ENCODE results near the gene SUMO1. TPM values are rescaled to one million over a fixed set of nuclear protein-coding genes. Genes with fewer than 3 reads are reported as not detected.
"Not testable (repeated sequence)": the region's sequence is repeated elsewhere in the genome, so short reads cannot be mapped to it uniquely, and the experiment has no call there.

Gene SUMO1
- total RNA-seq (2014; rRNA removed; shearing (Covaris generic)) = 133 and 145 TPM in 2 replicates
- 81.0 and 91.4 TPM in 2 replicates for polyA plus RNA-seq (2015; cell fraction: cytosol; rRNA removed)
- polyA plus RNA-seq (2015; cell fraction: nucleus; rRNA removed) = 19.9 and 25.6 TPM in 2 replicates

DNA sequence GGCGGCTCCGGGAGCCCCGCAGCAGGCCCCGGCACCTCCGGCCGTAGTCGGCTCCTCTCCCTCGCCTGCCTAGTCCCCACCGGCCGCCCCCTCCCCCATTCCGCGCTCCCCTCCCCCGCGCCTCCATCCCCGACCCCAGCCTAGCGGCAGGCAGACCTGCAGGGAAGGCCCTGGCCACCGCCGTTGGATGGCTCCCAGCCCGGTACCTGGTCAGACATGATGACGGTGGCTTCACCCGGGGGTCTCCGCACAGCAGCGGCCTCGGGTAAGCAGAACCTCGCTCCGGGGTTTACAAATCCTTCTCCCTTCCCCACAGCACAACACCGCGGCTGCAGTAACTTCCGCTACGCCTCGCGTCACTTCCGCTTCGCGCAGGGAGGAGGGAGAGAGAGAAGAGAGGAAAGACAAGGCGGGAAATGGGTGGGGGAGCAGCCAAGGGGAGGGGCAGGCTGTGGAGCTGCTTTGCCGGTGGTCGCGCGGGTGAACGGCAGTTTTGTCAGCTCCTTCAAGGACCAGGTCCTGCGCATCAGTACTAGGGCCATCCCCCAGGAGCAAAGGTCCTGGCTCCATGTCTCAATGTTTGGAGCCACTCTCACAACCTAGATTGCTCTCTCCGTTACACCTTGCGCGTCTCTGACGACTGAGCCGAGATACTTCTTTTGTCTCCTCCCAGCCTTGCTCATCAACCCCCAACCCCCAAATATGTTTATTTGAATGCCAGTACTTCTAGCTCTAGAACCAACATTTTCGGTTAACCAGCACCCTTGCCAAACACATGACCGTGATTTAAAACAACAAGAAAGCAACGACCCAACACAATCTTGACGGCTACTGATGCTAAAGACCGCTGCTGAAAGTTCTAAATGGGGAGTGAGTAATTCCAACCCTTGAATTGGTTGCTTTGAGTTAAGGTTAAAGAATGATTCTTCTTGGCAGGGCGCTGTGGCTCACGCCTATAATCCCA, at the start of gene SUMO1:
TSS of gene SUMO1 (minus strand) at position 364 of the 964 bp plus-strand sequence. CDS start at position 218, 146 bp downstream.
- DNase-seq (ENCODE audit: low read depth, low spot score) = peak; percentile 90
- in situ Hi-C loops (cut with HindIII; ENCODE audit: low pct_unique_long_range_greater_than_20kb, low sequenced_read_pairs) = no loop called here

DNA sequence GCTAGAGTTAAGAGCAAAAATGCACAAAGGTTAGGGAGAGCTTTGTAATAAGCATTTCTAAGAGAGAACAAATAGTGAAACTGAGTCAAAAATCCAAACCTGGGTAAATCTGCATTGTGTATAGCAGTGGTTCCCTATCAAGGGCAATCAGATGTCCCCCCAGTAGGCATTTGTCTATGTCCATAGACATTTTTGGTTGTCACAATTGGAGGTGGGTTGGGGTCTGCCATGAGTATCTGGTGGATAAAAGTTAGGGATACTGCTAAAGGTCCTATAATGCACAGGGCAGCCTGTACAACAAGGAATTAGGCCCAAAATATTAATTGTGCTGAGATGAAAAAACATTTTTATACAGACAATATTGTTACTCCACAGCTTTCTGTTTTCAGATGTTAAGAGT, 48.2 kb upstream of the SUMO1 start:
- in situ Hi-C loops (cut with HindIII; ENCODE audit: low pct_unique_long_range_greater_than_20kb, low sequenced_read_pairs) = no loop called here
- no peak for DNase-seq (ENCODE audit: low read depth, low spot score)

DNA sequence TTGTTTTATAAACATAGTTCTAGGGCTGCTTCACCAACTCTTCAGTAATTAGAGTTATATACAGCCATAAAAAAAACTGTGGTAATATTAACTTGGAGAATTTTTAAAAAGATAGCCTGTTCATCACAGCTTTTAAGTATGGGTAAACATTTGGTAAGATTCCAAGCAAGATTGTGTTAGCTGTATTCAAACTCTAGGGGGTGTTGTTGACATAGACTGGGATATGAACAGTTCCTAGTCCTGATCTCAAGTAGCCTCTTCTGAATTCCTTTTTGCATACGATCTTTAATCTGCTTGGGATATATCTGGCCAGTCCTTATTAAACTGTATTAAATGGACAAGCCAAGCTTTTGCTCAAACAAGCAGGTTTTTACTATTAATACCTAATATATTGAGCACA, 40.5 kb upstream of the SUMO1 start:
- DNase-seq (ENCODE audit: low read depth, low spot score) = peak; percentile 67
- in situ Hi-C loops (cut with HindIII; ENCODE audit: low pct_unique_long_range_greater_than_20kb, low sequenced_read_pairs) = no loop called here

DNA sequence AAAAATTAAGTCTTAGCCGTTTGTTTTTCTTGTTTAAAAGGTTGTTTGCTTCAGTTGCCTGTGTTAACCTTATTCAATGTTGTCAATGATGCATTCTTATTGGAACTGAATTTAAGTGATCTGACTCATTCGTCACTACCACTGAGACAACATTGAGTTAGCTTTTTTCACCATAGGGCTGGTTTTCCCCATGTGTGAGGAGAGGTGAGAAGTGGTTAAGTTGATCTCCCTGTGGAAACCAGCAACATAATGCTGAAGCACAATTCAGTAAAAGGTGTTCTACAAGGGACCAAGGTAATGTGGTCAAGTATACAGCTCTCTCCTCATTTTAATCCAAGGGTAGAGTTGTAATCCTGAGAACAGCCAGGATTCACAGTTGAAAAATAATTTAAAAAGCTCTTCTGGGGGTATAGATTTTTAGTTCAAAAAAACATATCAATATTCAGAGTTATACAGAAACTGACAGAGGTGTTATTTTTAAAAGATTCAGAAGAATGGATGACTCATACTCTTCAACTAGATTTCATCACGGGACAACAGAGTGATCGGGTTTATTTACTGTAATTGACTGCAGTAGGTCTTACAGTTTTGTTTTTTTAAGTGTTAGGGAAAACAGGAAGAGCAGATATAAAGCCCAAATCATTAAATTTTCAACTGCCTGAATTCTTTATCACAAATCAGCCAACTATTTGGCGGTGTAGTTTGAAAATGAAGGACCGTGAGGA, 39.8 kb upstream of the SUMO1 start:
- peak; percentile 28 for DNase-seq (ENCODE audit: low read depth, low spot score)
- in situ Hi-C loops (cut with HindIII; ENCODE audit: low pct_unique_long_range_greater_than_20kb, low sequenced_read_pairs) = no loop called here

DNA sequence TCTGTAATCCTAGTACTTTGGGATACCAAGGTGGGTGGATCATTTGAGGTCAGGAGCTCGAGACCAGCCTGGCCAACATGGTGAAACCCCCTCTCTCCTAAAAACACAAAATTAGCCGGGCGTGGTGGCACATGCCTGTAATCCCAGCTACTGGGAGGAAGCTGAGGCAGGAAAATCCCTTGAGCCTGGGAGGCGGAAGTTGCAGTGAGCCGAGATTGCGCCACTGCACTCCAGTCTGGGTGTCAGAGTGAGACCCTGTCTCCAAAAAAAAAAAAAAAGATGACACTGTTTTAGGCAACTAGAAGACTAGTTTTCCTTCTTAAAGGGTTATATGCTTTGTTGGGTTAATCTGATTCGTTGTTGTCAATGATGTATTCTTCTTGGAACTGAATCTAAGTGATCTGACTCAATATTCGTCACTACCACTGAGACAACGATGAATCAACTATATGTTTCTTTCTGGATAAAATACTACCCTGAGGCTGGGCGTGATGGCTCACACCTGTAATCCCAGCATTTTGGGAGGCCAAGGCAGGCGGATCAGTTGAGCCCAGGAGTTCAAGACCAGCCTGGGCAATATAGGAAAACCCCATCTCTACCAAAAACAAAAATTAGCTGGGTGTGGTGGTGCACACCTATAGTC, 37.8 kb upstream of the SUMO1 start:
- DNase-seq (ENCODE audit: low read depth, low spot score); in situ Hi-C loops (cut with HindIII; ENCODE audit: low pct_unique_long_range_greater_than_20kb, low sequenced_read_pairs): not testable (repeated sequence)

DNA sequence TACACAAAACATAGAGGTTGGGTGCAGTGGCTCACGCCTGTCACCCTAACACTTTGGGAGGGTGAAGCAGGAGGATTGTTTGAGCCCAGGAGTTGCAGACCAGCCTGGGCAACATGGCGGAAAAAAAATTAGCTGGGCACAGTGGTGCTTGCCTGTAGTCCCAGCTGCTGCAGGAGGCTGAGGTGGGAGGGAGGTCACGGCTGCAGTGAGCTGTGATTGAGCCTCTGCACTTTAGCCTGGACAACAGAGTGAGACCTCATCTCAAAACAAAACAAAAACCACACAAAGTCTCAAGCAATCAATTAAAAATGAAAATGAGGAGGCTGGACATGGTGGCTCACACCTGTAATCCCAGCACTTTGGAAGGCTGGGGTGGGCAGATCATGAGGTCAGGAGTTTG, 32.1 kb upstream of the SUMO1 start:
- DNase-seq (ENCODE audit: low read depth, low spot score) = no peak
- in situ Hi-C loops (cut with HindIII; ENCODE audit: low pct_unique_long_range_greater_than_20kb, low sequenced_read_pairs) = no loop called here

DNA sequence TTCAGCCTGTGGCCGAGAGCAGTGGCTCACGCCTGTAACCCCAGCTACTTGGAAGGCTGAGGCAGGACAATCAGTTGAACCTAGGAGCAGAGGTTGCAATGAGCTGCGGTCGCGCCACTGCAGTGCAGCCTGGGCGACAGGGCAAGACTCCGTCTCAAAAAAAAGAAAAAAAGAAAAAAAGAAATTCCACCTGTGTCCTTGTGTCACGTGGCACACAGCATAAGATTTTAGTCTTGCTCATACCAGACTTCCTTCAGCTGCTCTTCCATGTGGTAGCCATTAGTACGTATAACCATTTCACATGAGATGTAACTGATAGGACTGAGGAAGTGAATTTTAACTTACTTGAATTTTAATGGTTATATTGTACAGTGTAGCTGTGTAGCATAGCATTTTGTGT, 31.2 kb upstream of the SUMO1 start:
- in situ Hi-C loops (cut with HindIII; ENCODE audit: low pct_unique_long_range_greater_than_20kb, low sequenced_read_pairs) = no loop called here
- DNase-seq (ENCODE audit: low read depth, low spot score) = no peak

DNA sequence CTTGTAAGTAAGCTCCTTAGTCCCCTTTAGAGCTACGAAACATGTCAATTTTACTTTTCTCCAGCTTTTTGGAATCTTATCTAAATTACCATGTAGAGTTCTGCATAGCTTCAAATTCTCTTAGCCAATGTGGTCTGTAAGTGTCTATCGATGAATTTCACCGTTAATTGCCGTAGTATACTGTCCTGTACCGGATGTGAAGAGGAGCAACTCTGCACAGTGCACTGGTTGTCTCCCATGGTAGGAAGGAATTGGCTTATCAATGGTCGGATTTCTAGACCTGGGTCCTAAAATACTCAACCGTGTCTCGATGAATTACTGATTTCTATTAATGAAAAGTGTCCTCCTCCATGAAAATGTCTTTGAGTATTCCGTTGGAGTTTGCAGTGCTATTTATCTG, 29.1 kb upstream of the SUMO1 start:
- no peak for DNase-seq (ENCODE audit: low read depth, low spot score)
- in situ Hi-C loops (cut with HindIII; ENCODE audit: low pct_unique_long_range_greater_than_20kb, low sequenced_read_pairs) = no loop called here

DNA sequence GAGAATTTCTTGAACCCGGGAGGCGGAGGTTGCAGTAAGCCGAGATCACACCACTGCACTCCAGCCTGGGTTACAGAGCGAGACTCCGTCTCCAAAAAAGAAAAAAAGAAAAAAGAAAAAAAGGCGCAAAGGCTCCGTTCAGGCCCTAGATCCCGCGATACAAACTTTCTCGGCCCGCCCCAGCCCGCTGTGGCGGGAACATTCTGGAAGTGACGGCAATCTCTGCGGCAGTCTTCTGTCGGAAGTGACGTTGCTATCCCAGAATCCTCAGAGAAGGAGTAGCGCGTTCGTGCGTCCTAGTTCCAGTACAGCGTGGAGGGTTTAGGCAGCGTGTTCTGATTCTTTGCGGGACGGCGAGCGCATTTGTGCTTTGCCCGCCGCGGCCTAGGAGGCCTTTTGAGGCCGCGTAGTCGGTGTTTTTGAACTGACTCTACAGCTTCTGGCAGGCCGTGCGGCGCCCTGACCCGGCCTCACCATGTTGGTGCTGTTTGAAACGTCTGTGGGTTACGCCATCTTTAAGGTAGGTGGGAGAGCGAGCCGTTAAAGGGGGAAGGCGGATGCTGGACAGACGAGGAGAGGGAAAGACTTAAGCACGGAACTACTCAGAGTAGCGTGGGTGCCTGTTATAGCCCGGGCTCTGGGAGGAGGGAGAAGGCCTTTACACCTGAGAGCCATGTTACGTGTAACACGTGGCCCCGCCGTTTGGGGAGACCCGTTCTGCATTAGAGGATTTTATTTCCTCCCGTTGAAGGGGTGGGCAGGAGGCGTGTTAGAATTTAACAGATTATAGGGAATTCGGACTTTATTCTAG, 27.3 kb upstream of the SUMO1 start, which contains the start of gene NOP58:
TSS of gene NOP58 (plus strand) at position 297 of the 811 bp plus-strand sequence. CDS start at position 476, 179 bp downstream.
- in situ Hi-C loops (cut with HindIII; ENCODE audit: low pct_unique_long_range_greater_than_20kb, low sequenced_read_pairs) = no loop called here
- DNase-seq (ENCODE audit: low read depth, low spot score) = peak; percentile 96

DNA sequence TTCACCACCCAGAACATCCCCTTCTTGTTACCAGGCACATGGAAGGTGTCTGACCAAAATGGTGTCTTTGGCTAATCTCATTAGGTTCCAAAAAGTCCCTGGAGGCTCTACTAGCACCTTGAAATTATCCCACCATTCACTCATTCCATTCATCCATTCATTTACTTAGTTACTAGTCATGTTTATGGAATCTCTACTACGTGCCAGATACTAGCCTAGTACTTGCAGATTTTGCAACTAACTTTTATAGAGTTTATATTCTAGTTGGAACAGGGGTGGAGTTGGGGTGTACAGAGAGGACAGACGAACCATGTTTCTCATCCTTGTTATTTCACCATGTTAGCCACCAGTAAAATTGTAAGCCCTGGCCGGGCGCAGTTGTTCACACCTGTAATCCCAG, 23.1 kb upstream of the SUMO1 start:
- no peak for DNase-seq (ENCODE audit: low read depth, low spot score)
- in situ Hi-C loops (cut with HindIII; ENCODE audit: low pct_unique_long_range_greater_than_20kb, low sequenced_read_pairs) = no loop called here

DNA sequence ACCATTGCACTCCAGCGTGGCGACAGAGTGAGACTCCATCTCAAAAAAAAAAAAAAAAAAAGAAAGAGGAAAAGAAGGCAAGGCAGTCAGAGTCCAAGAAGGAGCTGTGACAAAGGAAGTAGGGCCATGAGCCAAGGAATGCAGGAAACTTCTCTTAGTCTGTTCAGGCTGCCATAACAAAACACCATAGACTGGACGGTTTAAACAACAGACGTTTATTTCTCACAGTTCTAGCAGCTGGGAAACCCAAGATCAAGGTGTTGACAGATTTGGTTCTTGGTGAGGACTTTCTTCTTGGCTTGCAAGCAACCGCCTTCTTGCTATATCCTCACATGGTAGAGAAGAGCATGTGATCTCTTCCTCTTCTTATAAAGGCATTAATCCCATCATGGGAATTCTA, 13.1 kb upstream of the SUMO1 start:
- DNase-seq (ENCODE audit: low read depth, low spot score) = no peak
- in situ Hi-C loops (cut with HindIII; ENCODE audit: low pct_unique_long_range_greater_than_20kb, low sequenced_read_pairs) = no loop called here

DNA sequence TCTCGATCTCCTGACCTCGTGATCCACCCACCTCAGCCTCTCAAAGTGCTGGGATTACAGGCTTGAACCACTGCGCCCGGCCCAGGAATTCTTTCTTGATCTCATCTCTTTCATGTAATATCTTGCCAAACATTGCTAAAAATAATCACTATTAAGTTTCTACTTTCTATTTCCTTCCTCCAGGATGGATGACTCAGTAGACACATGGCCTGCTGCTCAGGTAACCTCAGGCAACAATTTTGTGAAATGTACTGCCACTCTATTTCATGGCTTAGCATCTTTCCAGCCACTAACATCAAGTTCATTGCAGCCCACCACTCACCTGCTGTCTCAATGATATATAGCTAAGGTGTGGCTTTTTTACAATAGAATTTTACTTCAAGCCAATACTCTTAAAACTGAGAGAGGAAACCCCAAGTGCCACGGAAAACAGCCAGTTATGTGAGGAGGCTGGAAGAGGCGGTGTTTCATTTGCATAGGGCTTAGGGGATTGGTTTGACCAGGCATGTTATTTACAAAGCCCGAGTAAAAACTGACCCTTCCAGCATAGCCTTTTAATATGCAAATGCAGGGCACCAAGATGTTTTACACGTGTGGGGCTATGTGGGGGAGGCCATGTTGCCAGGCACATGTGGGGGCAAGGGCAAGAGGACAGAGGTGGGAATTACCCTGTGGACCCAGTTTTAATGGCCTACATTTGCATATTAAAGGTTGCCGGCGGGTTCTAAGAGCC, 11.3 kb upstream of the SUMO1 start:
- no peak for DNase-seq (ENCODE audit: low read depth, low spot score)
- in situ Hi-C loops (cut with HindIII; ENCODE audit: low pct_unique_long_range_greater_than_20kb, low sequenced_read_pairs) = no loop called here

DNA sequence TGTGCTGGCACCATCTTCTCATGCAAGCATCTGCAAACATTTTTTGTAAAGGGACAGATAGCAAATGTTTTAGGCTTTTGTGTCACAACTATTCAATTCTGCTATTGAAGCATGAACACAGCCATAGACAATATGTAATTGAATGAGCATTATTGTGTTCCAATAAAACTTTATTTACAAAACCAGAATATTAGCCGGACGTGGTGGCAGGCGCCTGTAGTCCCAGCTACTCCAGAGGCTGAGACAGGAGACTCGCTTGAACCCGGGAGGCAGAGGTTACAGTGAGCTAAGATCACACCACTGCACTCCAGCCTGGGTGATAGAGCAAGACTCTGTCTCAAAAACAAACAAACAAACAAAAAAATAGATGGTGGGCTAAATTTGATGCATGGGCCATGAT, 9.3 kb upstream of the SUMO1 start:
- in situ Hi-C loops (cut with HindIII; ENCODE audit: low pct_unique_long_range_greater_than_20kb, low sequenced_read_pairs); DNase-seq (ENCODE audit: low read depth, low spot score): not testable (repeated sequence)

DNA sequence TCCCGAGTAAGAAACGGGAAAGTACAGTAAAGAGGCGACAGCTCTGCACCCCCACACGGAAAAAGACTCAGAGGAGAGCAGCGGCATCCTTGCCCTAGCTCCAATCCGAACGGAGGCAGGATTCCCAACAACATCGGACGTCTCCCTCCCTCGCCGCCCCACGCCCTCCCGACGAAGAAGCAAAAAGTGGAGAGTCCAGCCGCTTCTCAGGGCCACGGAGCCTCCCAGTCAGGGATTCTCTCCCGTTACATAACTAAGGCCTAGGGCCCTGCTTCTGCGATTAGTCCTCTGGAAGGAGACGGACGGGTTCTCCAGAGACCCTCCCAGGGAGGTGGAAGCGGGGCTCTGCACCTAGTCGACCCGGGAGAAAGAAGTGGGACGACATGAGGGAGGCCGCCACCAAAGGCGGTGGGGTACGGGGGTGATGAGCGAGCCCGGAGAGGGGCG, 587 bp downstream of the SUMO1 start:
- peak; percentile 42 for DNase-seq (ENCODE audit: low read depth, low spot score)
- in situ Hi-C loops (cut with HindIII; ENCODE audit: low pct_unique_long_range_greater_than_20kb, low sequenced_read_pairs) = no loop called here

DNA sequence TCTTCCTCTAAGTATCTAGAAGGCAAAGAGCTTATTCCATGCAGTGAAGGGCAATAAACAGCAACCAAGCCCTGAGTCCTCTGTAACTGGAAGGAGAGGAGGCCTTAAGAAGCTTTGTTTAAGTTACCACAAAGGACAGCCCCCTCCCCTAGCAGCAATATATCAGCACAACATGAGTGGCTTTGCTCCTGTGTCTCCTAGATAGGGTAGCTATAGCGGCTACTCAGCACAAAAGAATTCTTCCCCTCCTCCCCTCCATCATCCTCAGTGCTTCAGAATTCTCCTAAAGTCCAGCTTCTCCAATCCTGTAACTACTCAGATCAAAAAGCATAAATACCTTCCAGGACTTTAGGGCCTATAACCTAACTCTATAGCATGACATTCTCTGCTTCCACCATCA, 16.5 kb downstream of the SUMO1 start:
- in situ Hi-C loops (cut with HindIII; ENCODE audit: low pct_unique_long_range_greater_than_20kb, low sequenced_read_pairs) = no loop called here
- DNase-seq (ENCODE audit: low read depth, low spot score) = no peak

DNA sequence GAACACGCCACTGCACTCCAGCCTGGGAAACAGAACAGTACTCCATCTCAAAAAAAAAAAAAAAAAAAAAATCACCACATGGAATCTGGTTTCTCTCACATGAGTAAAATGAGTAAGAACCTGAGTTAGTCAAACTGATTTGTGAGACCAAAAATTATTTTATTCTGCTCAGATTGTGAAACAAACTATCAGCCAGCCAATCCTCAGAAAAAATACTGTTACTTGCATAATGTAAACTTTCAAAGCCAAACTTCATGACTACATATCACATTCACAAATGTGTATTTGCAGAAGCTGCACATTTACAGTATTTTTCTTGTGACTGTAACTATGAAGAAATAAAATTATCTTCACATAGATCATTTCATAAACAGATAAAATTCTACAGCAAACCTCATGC, 23.2 kb downstream of the SUMO1 start:
- in situ Hi-C loops (cut with HindIII; ENCODE audit: low pct_unique_long_range_greater_than_20kb, low sequenced_read_pairs) = no loop called here
- DNase-seq (ENCODE audit: low read depth, low spot score) = no peak
